ENCODE results near the gene ITIH6. TPM values are rescaled to one million over a fixed set of nuclear protein-coding genes. Genes with fewer than 3 reads are reported as not detected.
"Not testable (repeated sequence)": the region's sequence is repeated elsewhere in the genome, so short reads cannot be mapped to it uniquely, and the experiment has no call there.

The ITIH6 gene
- total RNA-seq, 1 experiment from 2014 or later, result not detected

GRCh38 chrX:54746928-54747327 is 51.1 kb downstream of the ITIH6 start:
- TF ChIP-seq, protein P1, sequence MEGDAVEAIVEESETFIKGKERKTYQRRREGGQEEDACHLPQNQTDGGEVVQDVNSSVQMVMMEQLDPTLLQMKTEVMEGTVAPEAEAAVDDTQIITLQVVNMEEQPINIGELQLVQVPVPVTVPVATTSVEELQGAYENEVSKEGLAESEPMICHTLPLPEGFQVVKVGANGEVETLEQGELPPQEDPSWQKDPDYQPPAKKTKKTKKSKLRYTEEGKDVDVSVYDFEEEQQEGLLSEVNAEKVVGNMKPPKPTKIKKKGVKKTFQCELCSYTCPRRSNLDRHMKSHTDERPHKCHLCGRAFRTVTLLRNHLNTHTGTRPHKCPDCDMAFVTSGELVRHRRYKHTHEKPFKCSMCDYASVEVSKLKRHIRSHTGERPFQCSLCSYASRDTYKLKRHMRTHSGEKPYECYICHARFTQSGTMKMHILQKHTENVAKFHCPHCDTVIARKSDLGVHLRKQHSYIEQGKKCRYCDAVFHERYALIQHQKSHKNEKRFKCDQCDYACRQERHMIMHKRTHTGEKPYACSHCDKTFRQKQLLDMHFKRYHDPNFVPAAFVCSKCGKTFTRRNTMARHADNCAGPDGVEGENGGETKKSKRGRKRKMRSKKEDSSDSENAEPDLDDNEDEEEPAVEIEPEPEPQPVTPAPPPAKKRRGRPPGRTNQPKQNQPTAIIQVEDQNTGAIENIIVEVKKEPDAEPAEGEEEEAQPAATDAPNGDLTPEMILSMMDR (conservative IDR thresholded peaks at IDR 0.05), result no peak
- no peak for TF ChIP-seq EZH2 (IDR thresholded peaks at IDR 0.05; ENCODE audit: low read depth)
- CTCF ChIA-PET, result no interaction called here
- Histone ChIP-seq H3K9me3 (ENCODE audit: insufficient read depth, low read depth) (no peaks in the 10 kb centered on the region), H3K4me1 (replicated peaks; ENCODE audit: insufficient read depth) (no peaks in the 10 kb centered on the region), H3F3A (ENCODE audit: insufficient read depth, low read depth) (no peaks in the 10 kb centered on the region), H3K36me3 (ENCODE audit: low read depth) (no peaks in the 10 kb centered on the region), H3K27ac (no peak overlapping the region), H2AFZ (no peak overlapping the region), H3K27me3 (ENCODE audit: insufficient read depth, low read depth) (peaks cover 5% of the 10 kb centered on the region; the same call in 1 of the 2 replicates), H3K4me2 (no peak overlapping the region), H3K79me2 (ENCODE audit: low read depth) (no peaks in the 10 kb centered on the region), H3K4me3 (no peak overlapping the region), H4K20me1 (ENCODE audit: insufficient read depth) (no peaks in the 10 kb centered on the region), H3K9me2 (ENCODE audit: insufficient read depth) (no peaks in the 10 kb centered on the region)
- intact Hi-C loops (cut with micrococcal nuclease; ENCODE audit: unreplicated experiment), result no loop called here
- no TSS peak for BruUV-seq (replicated peaks)
- no peak for DNase-seq
- POLR2A ChIA-PET (ENCODE audit: unreplicated experiment), result no interaction called here

DNA sequence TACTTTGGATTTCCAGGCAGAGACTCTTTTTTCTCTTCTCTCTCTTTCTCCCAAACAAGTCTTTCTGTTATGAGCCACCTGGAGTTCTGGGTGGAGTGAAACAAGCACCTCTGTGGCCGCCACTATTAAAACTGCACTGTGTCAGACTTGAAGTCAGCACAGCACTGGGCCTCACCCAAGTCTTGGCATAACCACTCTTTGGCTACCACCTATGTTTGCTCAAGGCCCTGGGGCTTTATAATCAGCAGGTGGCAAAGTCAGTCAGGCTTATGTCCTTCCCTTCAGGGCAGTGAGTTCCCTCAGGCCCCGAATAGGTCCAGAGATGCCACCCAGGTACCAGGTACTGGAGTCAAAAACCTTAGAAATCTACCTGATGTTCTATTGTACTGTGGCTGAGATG is 52.4 kb downstream of the ITIH6 start:
- no peaks in the 10 kb centered on the region for H3K27me3 ChIP-seq (ENCODE audit: insufficient read depth, low read depth)
- H3K79me2 ChIP-seq (ENCODE audit: low read depth), result no peaks in the 10 kb centered on the region
- no peak for DNase-seq
- no peak overlapping the region for H3K4me3 ChIP-seq
- BruUV-seq (replicated peaks), result no TSS peak
- H3F3A ChIP-seq (ENCODE audit: insufficient read depth, low read depth), result no peaks in the 10 kb centered on the region
- no peak overlapping the region for H3K4me2 ChIP-seq
- no peaks in the 10 kb centered on the region for H4K20me1 ChIP-seq (ENCODE audit: insufficient read depth)
- H2AFZ ChIP-seq, result no peak overlapping the region
- no peaks in the 10 kb centered on the region for H3K4me1 ChIP-seq (replicated peaks; ENCODE audit: insufficient read depth)
- ChIA-PET CTCF (no interaction called here), POLR2A (ENCODE audit: unreplicated experiment) (no interaction called here)
- intact Hi-C loops (cut with micrococcal nuclease; ENCODE audit: unreplicated experiment), result no loop called here
- TF ChIP-seq, protein P1 (conservative IDR thresholded peaks at IDR 0.05), result no peak
- TF ChIP-seq EZH2 (IDR thresholded peaks at IDR 0.05; ENCODE audit: low read depth), result no peak
- no peak overlapping the region for H3K27ac ChIP-seq
- H3K9me3 ChIP-seq (ENCODE audit: insufficient read depth, low read depth), result no peaks in the 10 kb centered on the region
- no peaks in the 10 kb centered on the region for H3K36me3 ChIP-seq (ENCODE audit: low read depth)
- no peaks in the 10 kb centered on the region for H3K9me2 ChIP-seq (ENCODE audit: insufficient read depth)

DNA sequence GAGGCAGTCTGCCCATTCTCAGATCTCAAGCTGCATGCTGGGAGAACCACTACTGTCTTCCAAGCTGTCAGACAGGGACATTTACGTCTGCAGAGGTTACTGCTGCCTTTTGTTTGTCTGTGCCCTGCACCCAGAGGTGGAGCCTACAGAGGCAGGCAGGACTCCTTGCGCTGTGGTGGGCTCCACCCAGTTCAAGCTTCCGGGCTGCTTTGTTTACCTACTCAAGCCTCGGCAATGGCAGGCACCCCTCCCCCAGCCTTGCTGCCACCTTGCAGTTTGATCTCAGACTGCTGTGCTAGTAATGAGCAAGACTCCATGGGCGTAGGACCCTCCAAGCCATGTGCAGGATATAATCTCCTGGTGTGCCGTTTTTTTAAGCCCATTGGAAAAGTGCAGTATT is 59.5 kb downstream of the ITIH6 start:
- POLR2A ChIA-PET (ENCODE audit: unreplicated experiment); CTCF ChIA-PET: not testable (repeated sequence)

DNA sequence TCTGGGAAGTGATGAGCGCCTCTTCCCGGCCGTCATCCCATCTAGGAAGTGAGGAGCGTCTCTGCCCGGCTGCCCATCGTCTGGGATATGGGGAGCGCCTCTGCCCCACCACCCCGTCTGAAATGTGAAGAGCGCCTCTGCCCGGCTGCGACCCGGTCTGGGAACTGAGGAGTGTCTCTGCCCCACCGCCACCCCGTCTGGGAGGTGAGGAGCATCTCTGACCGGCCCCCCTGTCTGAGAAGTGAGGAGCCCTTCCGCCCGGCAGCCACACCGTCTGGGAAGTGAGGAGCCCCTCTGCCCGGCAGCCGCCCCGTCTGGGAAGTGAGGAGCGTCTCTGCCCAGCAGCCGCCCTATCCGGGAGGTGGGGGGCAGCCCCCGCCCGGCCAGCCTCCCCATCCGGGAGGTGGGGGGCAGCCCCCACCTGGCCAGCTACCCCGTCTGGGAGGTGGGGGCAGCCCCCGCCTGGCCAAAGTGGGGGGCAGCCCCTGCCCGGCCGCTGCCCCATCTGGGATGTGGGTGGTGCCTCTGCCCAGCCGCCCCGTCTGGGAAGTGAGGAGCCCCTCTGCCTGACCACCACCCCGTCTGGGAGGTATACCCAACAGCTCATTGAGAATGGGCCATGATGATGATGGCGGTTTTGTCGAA is 61.6 kb downstream of the ITIH6 start:
- BruUV-seq (replicated peaks); DNase-seq; H3K4me3 ChIP-seq; H3F3A ChIP-seq (ENCODE audit: insufficient read depth, low read depth); H3K4me1 ChIP-seq (replicated peaks; ENCODE audit: insufficient read depth); POLR2A ChIA-PET (ENCODE audit: unreplicated experiment); H3K9me2 ChIP-seq (ENCODE audit: insufficient read depth); H3K79me2 ChIP-seq (ENCODE audit: low read depth); H3K27me3 ChIP-seq (ENCODE audit: insufficient read depth, low read depth); H4K20me1 ChIP-seq (ENCODE audit: insufficient read depth); intact Hi-C loops (cut with micrococcal nuclease; ENCODE audit: unreplicated experiment); H3K27ac ChIP-seq; H2AFZ ChIP-seq; CTCF ChIA-PET; H3K4me2 ChIP-seq; H3K36me3 ChIP-seq (ENCODE audit: low read depth); H3K9me3 ChIP-seq (ENCODE audit: insufficient read depth, low read depth): not testable (repeated sequence)

More for the DNA sequence above, 59.5 kb downstream of the ITIH6 start:
- peak overlapping the region; percentile 28; the same call in 1 of the 2 replicates for H3K4me2 ChIP-seq
- H3K36me3 ChIP-seq (ENCODE audit: low read depth); H3K9me3 ChIP-seq (ENCODE audit: insufficient read depth, low read depth); H4K20me1 ChIP-seq (ENCODE audit: insufficient read depth); DNase-seq; BruUV-seq (replicated peaks); H3F3A ChIP-seq (ENCODE audit: insufficient read depth, low read depth); H2AFZ ChIP-seq; H3K79me2 ChIP-seq (ENCODE audit: low read depth); intact Hi-C loops (cut with micrococcal nuclease; ENCODE audit: unreplicated experiment); H3K9me2 ChIP-seq (ENCODE audit: insufficient read depth); H3K27ac ChIP-seq; H3K4me1 ChIP-seq (replicated peaks; ENCODE audit: insufficient read depth); H3K4me3 ChIP-seq; H3K27me3 ChIP-seq (ENCODE audit: insufficient read depth, low read depth): not testable (repeated sequence)
